ENCODE results near the gene TIMM10.

TIMM10 gene

GRCh38 chr11:57506522-57506921 is 24.0 kb downstream of the TIMM10 start:
- Histone ChIP-seq H3K4me2 (ENCODE audit: low read length) (no peak overlapping the region), H2AFZ (ENCODE audit: low read length) (no peak overlapping the region), H3K36me3 (ENCODE audit: insufficient read depth, low read length) (peaks cover 38% of the 10 kb centered on the region), H3K4me3 (ENCODE audit: low read depth, low read length, poor library complexity, severe bottlenecking) (no peak overlapping the region), H3F3A (ENCODE audit: insufficient read depth, low read length) (no peaks in the 10 kb centered on the region), H3K27me3 (ENCODE audit: insufficient read depth, low read length) (no peaks in the 10 kb centered on the region), H3K79me2 (ENCODE audit: insufficient read depth, low read length) (no peaks in the 10 kb centered on the region), H4K20me1 (ENCODE audit: insufficient read depth, low read length) (no peaks in the 10 kb centered on the region), H3K27ac (ENCODE audit: low read depth, low read length, poor library complexity, severe bottlenecking) (no peak overlapping the region), H3K9me2 (ENCODE audit: low read depth, low read length) (no peaks in the 10 kb centered on the region), H3K9ac (ENCODE audit: low read length) (no peak overlapping the region), H3K4me1 (ENCODE audit: insufficient read depth, low read length, severe bottlenecking) (peaks cover 1% of the 10 kb centered on the region), H3K9me3 (ENCODE audit: low read length) (no peaks in the 10 kb centered on the region)
- no peak for TF ChIP-seq EZH2 (IDR thresholded peaks at IDR 0.05; ENCODE audit: borderline replicate concordance, low read length)
- TF ChIP-seq CTCF (IDR thresholded peaks at IDR 0.05; ENCODE audit: low read length): no peak

- no peak for TF ChIP-seq CTCF (IDR thresholded peaks at IDR 0.05; ENCODE audit: low read length)
- Histone ChIP-seq H3K9me3 (ENCODE audit: low read length) (no peaks in the 10 kb centered on the region), H3K9ac (ENCODE audit: low read length) (no peak overlapping the region), H3K27me3 (ENCODE audit: insufficient read depth, low read length) (no peaks in the 10 kb centered on the region), H3K36me3 (ENCODE audit: insufficient read depth, low read length) (peaks cover 58% of the 10 kb centered on the region), H3K9me2 (ENCODE audit: low read depth, low read length) (no peaks in the 10 kb centered on the region), H3F3A (ENCODE audit: insufficient read depth, low read length) (no peaks in the 10 kb centered on the region), H3K27ac (ENCODE audit: low read depth, low read length, poor library complexity, severe bottlenecking) (no peak overlapping the region), H2AFZ (ENCODE audit: low read length) (no peak overlapping the region), H4K20me1 (ENCODE audit: insufficient read depth, low read length) (no peaks in the 10 kb centered on the region), H3K4me3 (ENCODE audit: low read depth, low read length, poor library complexity, severe bottlenecking) (no peak overlapping the region), H3K4me1 (ENCODE audit: insufficient read depth, low read length, severe bottlenecking) (no peaks in the 10 kb centered on the region), H3K79me2 (ENCODE audit: insufficient read depth, low read length) (no peaks in the 10 kb centered on the region), H3K4me2 (ENCODE audit: low read length) (no peak overlapping the region)
Observed at GRCh38 chr11:57504511-57504910, 26.0 kb downstream of the TIMM10 start.

- Histone ChIP-seq H3K79me2 (ENCODE audit: insufficient read depth, low read length) (no peaks in the 10 kb centered on the region), H3K9me2 (ENCODE audit: low read depth, low read length) (no peaks in the 10 kb centered on the region), H3F3A (ENCODE audit: insufficient read depth, low read length) (no peaks in the 10 kb centered on the region), H3K36me3 (ENCODE audit: insufficient read depth, low read length) (peaks cover 72% of the 10 kb centered on the region), H2AFZ (ENCODE audit: low read length) (no peak overlapping the region), H3K4me3 (ENCODE audit: low read depth, low read length, poor library complexity, severe bottlenecking) (no peak overlapping the region), H4K20me1 (ENCODE audit: insufficient read depth, low read length) (no peaks in the 10 kb centered on the region), H3K27ac (ENCODE audit: low read depth, low read length, poor library complexity, severe bottlenecking) (peak overlapping the region; percentile 21), H3K9ac (ENCODE audit: low read length) (no peak overlapping the region), H3K9me3 (ENCODE audit: low read length) (no peaks in the 10 kb centered on the region), H3K27me3 (ENCODE audit: insufficient read depth, low read length) (no peaks in the 10 kb centered on the region), H3K4me2 (ENCODE audit: low read length) (no peak overlapping the region), H3K4me1 (ENCODE audit: insufficient read depth, low read length, severe bottlenecking) (no peaks in the 10 kb centered on the region)
- TF ChIP-seq CTCF (IDR thresholded peaks at IDR 0.05; ENCODE audit: low read length) (no peak), EZH2 (IDR thresholded peaks at IDR 0.05; ENCODE audit: borderline replicate concordance, low read length) (no peak)
Observed at GRCh38 chr11:57502870-57503269, 27.7 kb downstream of the TIMM10 start.
